Endodermal cell (in vitro differentiated cells): ENCODE measurements around the gene IGSF22. TPM values are rescaled to one million over a fixed set of nuclear protein-coding genes. Genes with fewer than 3 reads are reported as not detected.

Source experiments
- DNase-seq: peaks from one replicate; pipeline ENCODE4 v3.0.0-alpha.2; 2017
- H3K27ac ChIP-seq: 2 replicates; pipeline ENCODE4 v1.5.1; 2013; ENCODE audit warnings: mild to moderate bottlenecking, low read depth, low read length, moderate library complexity
- H3K27me3 ChIP-seq: 2 replicates; pipeline ENCODE4 v1.6.1; 2013; ENCODE audit warnings: mild to moderate bottlenecking, low read length, moderate library complexity; ENCODE audit not compliant: insufficient read depth, control insufficient read depth, poor library complexity, severe bottlenecking
- H3K36me3 ChIP-seq: 2 replicates; pipeline ENCODE4 v1.7.0; 2013; ENCODE audit warnings: mild to moderate bottlenecking, low read length, moderate library complexity; ENCODE audit not compliant: control insufficient read depth, insufficient read depth
- H3K4me1 ChIP-seq: one replicate; pipeline ENCODE4 v1.7.0; 2013; ENCODE audit warnings: low read length; ENCODE audit not compliant: control insufficient read depth, insufficient read depth
- H3K4me3 ChIP-seq: 2 replicates; pipeline ENCODE4 v1.5.1; 2013; ENCODE audit warnings: mild to moderate bottlenecking, low read length, moderate library complexity
- H3K9ac ChIP-seq: 2 replicates; pipeline ENCODE4 v1.6.1; 2013; ENCODE audit warnings: mild to moderate bottlenecking, low read length, moderate library complexity; ENCODE audit not compliant: poor library complexity, severe bottlenecking; ENCODE audit errors: extremely low read depth
- H3K9me3 ChIP-seq: 2 replicates; pipeline ENCODE4 v1.6.1; 2013; ENCODE audit warnings: mild to moderate bottlenecking, low read length, moderate library complexity; ENCODE audit not compliant: control insufficient read depth
- H3K27ac Mint-ChIP-seq: 2 replicates; pipeline ENCODE4 v1.8.0; 2020; ENCODE audit warnings: mixed read lengths
- H3K27me3 Mint-ChIP-seq: 2 replicates; pipeline ENCODE4 v1.8.0; 2021; ENCODE audit warnings: mild to moderate bottlenecking, mixed read lengths; ENCODE audit not compliant: insufficient read depth
- H3K36me3 Mint-ChIP-seq: 2 replicates; pipeline ENCODE4 v1.8.0; 2020; ENCODE audit warnings: low read depth, mixed read lengths
- H3K4me1 Mint-ChIP-seq: 2 replicates; pipeline ENCODE4 v1.8.0; 2020; ENCODE audit warnings: mixed read lengths
- H3K4me3 Mint-ChIP-seq: 2 replicates; pipeline ENCODE4 v1.8.0; 2020; ENCODE audit warnings: mild to moderate bottlenecking, moderate library complexity, mixed read lengths
- H3K9me3 Mint-ChIP-seq: 2 replicates; pipeline ENCODE4 v1.8.0; 2020; ENCODE audit warnings: mild to moderate bottlenecking, mixed read lengths
- CTCF ChIP-seq: fragments of 200-600 bp; sonication (generic); conservative IDR thresholded peaks from 2 replicates; pipeline ENCODE4 v1.5.0; 2021; ENCODE audit warnings: antibody characterized with exemption, mild to moderate bottlenecking
- WGBS, 2 experiments: methylation state at CpG; one replicate each; pipeline versions ENCODE4 v1.1.5 to v1.1.7; 2013; ENCODE audit warnings: missing lambda C conversion rate in 2 of 2, mixed read lengths in 1 of 2; ENCODE audit not compliant: insufficient coverage in 1 of 2, insufficient read length in 1 of 2; 5-methylcytosine and 5-hydroxymethylcytosine counted together
- total RNA-seq, 2 donors: library from RNA; stranded (reverse); fragmentation: NEBNext Ultra II Directional in 1 of 2; extraction: Animal tissue kit (Norgen Biotek cat#: 25700) in 1 of 2; gene quantifications; 2 replicates in 1 of 2; 3 replicates in 1 of 2; pipeline ENCODE4 v1.2.1, GENCODE V29; 2021

Gene IGSF22
- total RNA-seq, 2 donors from 2014 or later, result 0.22 to 1.6 TPM

GRCh38 chr11:18741783-18742182, 15.8 kb upstream of the IGSF22 start:
- Histone ChIP-seq H3K27me3 (no peaks in the 10 kb centered on the region), H3K36me3 (no peaks in the 10 kb centered on the region), H3K9ac (no peak overlapping the region), H3K4me1 (peaks cover 4% of the 10 kb centered on the region), H3K27ac (no peak overlapping the region), H3K9me3 (no peaks in the 10 kb centered on the region), H3K4me3 (no peak overlapping the region)
- H3K4me3 Mint-ChIP-seq, result no peak overlapping the region
- no peaks in the 10 kb centered on the region for H3K9me3 Mint-ChIP-seq
- H3K36me3 Mint-ChIP-seq, result peaks cover 6% of the 10 kb centered on the region
- DNase-seq, result no peak
- peak; percentile 20 for TF ChIP-seq CTCF
- H3K4me1 Mint-ChIP-seq, result peaks cover 12% of the 10 kb centered on the region
- 91 to 94% methylated on average over 1 to 3 of the region's 3 CpGs for WGBS, 2 experiments
- H3K27me3 Mint-ChIP-seq, result peaks cover 4% of the 10 kb centered on the region
- H3K27ac Mint-ChIP-seq, result no peak overlapping the region

GRCh38 chr11:18739685-18740084, 13.7 kb upstream of the IGSF22 start:
- H3K4me1 Mint-ChIP-seq, result peaks cover 31% of the 10 kb centered on the region
- peaks cover 10% of the 10 kb centered on the region for H3K27me3 Mint-ChIP-seq
- no peak for DNase-seq
- no peaks in the 10 kb centered on the region for H3K9me3 Mint-ChIP-seq
- Histone ChIP-seq H3K4me3 (no peak overlapping the region), H3K27me3 (no peaks in the 10 kb centered on the region), H3K36me3 (no peaks in the 10 kb centered on the region), H3K9me3 (no peaks in the 10 kb centered on the region), H3K9ac (no peak overlapping the region), H3K4me1 (peaks cover 10% of the 10 kb centered on the region), H3K27ac (no peak overlapping the region)
- no peak for TF ChIP-seq CTCF
- no peak overlapping the region for H3K4me3 Mint-ChIP-seq
- peaks cover 6% of the 10 kb centered on the region for H3K36me3 Mint-ChIP-seq
- H3K27ac Mint-ChIP-seq, result no peak overlapping the region
- WGBS, 2 experiments, result 85% methylated on average over 4 of the region's 4 CpGs; no CpG with 5 or more reads in 1 of the 2 experiments

- no peak overlapping the region for H3K9ac ChIP-seq
- Mint-ChIP-seq H3K36me3 (peaks cover 6% of the 10 kb centered on the region), H3K4me3 (no peak overlapping the region), H3K27me3 (peaks cover 23% of the 10 kb centered on the region), H3K9me3 (no peaks in the 10 kb centered on the region), H3K27ac (no peak overlapping the region), H3K4me1 (peaks cover 33% of the 10 kb centered on the region)
- H3K36me3 ChIP-seq, result no peaks in the 10 kb centered on the region
- H3K4me1 ChIP-seq, result peaks cover 13% of the 10 kb centered on the region
- H3K4me3 ChIP-seq, result no peak overlapping the region
- TF ChIP-seq CTCF, result no peak
- no peaks in the 10 kb centered on the region for H3K27me3 ChIP-seq
- no peak for DNase-seq
- no peak overlapping the region for H3K27ac ChIP-seq
- WGBS, 2 experiments, result 89 to 94% methylated on average over 7 to 8 of the region's 8 CpGs
- H3K9me3 ChIP-seq, result no peaks in the 10 kb centered on the region
These were observed 11.7 kb upstream of the IGSF22 start for GRCh38 chr11:18737642-18738041.
